HUES64 (cell line): ENCODE results near the gene SH3RF1.

Experiments used
- H3K27ac ChIP-seq: 2 replicates; pipeline ENCODE4 v1.7.0; 2013; ENCODE audit warnings: low read depth, low read length, inconsistent platforms
- H3K27me3 ChIP-seq: 2 replicates; pipeline ENCODE4 v1.6.1; 2013; ENCODE audit warnings: mild to moderate bottlenecking, low read length; ENCODE audit not compliant: insufficient read depth
- H3K36me3 ChIP-seq: 2 replicates; pipeline ENCODE4 v1.6.1; 2013; ENCODE audit warnings: mild to moderate bottlenecking, low read length; ENCODE audit not compliant: insufficient read depth
- H3K4me1 ChIP-seq: 2 replicates; pipeline ENCODE4 v1.6.1; 2013; ENCODE audit warnings: mild to moderate bottlenecking, low read length, moderate library complexity; ENCODE audit not compliant: insufficient read depth
- H3K4me3 ChIP-seq: 2 replicates; pipeline ENCODE4 v1.5.1; 2013; ENCODE audit warnings: mild to moderate bottlenecking, low read length, moderate library complexity
- H3K9ac ChIP-seq: 2 replicates; pipeline ENCODE4 v1.6.1; 2013; ENCODE audit warnings: mild to moderate bottlenecking, low read depth, low read length
- H3K9me3 ChIP-seq: 2 replicates; pipeline ENCODE4 v1.6.1; 2013; ENCODE audit warnings: low read depth, low read length; ENCODE audit not compliant: insufficient read depth
- WGBS: fragments of 150-250, 120-280 bp; methylation state at CpG from one replicate; pipeline ENCODE4 v1.1.7; 2013; ENCODE audit warnings: missing lambda C conversion rate; 5-methylcytosine and 5-hydroxymethylcytosine counted together

SH3RF1 gene

GRCh38 chr4:169272265-169272886, 1.6 kb upstream of the SH3RF1 start:
- Histone ChIP-seq H3K27ac (no peak overlapping the region), H3K9ac (no peak overlapping the region), H3K36me3 (no peaks in the 10 kb centered on the region), H3K4me1 (peaks cover 41% of the 10 kb centered on the region), H3K27me3 (peaks cover 14% of the 10 kb centered on the region), H3K4me3 (peak overlapping the region; percentile 99; the same call in 1 of the 2 replicates), H3K9me3 (no peaks in the 10 kb centered on the region)
- 88% methylated on average over 3 of the region's 3 CpGs for WGBS

DNA sequence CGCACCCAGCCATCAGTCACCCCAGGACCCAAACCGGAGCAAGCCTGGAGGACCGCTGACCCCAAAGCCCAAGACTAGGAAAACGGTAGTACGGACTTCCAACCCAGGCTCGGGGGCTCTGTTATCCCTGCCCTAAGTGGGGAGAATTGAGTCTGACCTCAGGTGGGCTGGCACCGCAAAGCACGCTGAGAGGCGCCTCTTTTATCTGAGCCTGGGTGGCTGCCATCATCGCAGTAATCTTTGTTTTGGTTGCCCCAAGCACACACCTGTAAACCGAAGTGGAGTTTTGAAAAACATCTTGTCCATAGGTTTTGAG, 894 bp upstream of the SH3RF1 start:
- Histone ChIP-seq H3K36me3 (no peaks in the 10 kb centered on the region), H3K4me1 (peaks cover 44% of the 10 kb centered on the region), H3K27ac (no peak overlapping the region), H3K4me3 (peak overlapping the region; percentile 99), H3K9me3 (no peaks in the 10 kb centered on the region), H3K27me3 (peaks cover 14% of the 10 kb centered on the region), H3K9ac (peak overlapping the region; percentile 93)
- 7% methylated on average over 11 of the region's 11 CpGs for WGBS

- Histone ChIP-seq H3K36me3 (no peaks in the 10 kb centered on the region), H3K4me1 (peaks cover 49% of the 10 kb centered on the region), H3K27ac (peak overlapping the region; percentile 57), H3K4me3 (peak overlapping the region; percentile 99), H3K9ac (peak overlapping the region; percentile 93), H3K27me3 (peaks cover 14% of the 10 kb centered on the region), H3K9me3 (no peaks in the 10 kb centered on the region)
- 1% methylated on average over 62 of the region's 62 CpGs for WGBS
Observed at GRCh38 chr4:169269916-169270809, 593 bp downstream of the SH3RF1 start.

- Histone ChIP-seq H3K36me3 (peaks cover 6% of the 10 kb centered on the region; the same call in 1 of the 2 replicates), H3K4me1 (peaks cover 47% of the 10 kb centered on the region), H3K9me3 (no peaks in the 10 kb centered on the region), H3K27ac (no peak overlapping the region), H3K9ac (peak overlapping the region; percentile 93; the same call in 1 of the 2 replicates), H3K27me3 (peaks cover 14% of the 10 kb centered on the region), H3K4me3 (peak overlapping the region; percentile 99)
- WGBS = 70% methylated on average over 13 of the region's 13 CpGs
Observed at GRCh38 chr4:169268951-169269760, 1.6 kb downstream of the SH3RF1 start.

GRCh38 chr4:169267070-169267469, 3.7 kb downstream of the SH3RF1 start:
- peaks cover 16% of the 10 kb centered on the region for H3K36me3 ChIP-seq
- H3K27ac ChIP-seq = peak overlapping the region; percentile 47; the same call in 1 of the 2 replicates
- H3K27me3 ChIP-seq = peaks cover 7% of the 10 kb centered on the region
- H3K4me3 ChIP-seq = peak overlapping the region; percentile 30
- 85% methylated on average over 1 of the region's 1 CpG for WGBS
- no peaks in the 10 kb centered on the region for H3K9me3 ChIP-seq
- peaks cover 45% of the 10 kb centered on the region for H3K4me1 ChIP-seq
- H3K9ac ChIP-seq = no peak overlapping the region; the same call in 1 of the 2 replicates

DNA sequence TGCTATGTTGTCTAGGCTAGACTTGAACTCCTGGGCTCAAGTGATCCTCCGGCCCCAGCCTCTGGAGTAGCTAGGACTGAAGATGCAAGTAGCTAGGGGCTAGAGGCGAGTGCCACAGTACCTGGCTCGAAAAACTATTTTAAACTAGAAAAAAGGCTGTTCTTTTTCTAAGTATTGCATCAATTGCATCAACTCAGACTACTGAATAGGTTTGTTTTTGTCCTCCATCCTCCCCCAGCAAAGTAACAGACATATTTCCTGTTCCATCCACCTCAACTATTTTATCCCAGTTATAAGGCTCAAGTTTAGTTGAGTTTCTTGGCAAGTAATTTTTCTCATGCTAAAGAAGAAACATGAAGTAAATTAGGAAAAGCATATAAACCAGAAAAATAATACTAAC, 4.1 kb downstream of the SH3RF1 start:
- H3K9me3 ChIP-seq = no peaks in the 10 kb centered on the region
- peaks cover 43% of the 10 kb centered on the region for H3K4me1 ChIP-seq
- no peak overlapping the region; the same call in 1 of the 2 replicates for H3K9ac ChIP-seq
- WGBS = 95% methylated on average over 3 of the region's 3 CpGs
- peak overlapping the region; percentile 30; the same call in 1 of the 2 replicates for H3K4me3 ChIP-seq
- peaks cover 16% of the 10 kb centered on the region for H3K36me3 ChIP-seq
- peaks cover 3% of the 10 kb centered on the region for H3K27me3 ChIP-seq
- H3K27ac ChIP-seq = peak overlapping the region; percentile 47; the same call in 1 of the 2 replicates

DNA sequence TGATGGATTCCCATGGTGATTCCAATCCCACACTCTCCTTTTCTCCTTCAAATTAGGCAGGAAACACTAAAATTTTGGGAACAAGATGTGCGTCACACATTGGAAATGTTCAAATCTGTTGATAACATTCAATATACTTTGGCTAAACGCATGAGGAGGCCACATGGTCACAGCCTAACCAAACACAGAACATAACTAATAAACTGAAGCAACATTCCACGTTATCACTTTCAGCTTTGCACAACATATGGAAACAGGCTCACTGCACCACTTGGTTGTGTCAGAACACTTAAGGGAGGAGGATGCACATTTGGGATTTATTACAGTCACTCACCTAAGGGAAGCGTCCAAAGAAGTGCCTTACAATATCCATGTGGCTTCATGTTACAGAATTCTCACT, 4.7 kb downstream of the SH3RF1 start:
- H3K9me3 ChIP-seq = no peaks in the 10 kb centered on the region
- no peaks in the 10 kb centered on the region for H3K27me3 ChIP-seq
- no peak overlapping the region for H3K9ac ChIP-seq
- no peak overlapping the region for H3K27ac ChIP-seq
- 94% methylated on average over 4 of the region's 4 CpGs for WGBS
- H3K36me3 ChIP-seq = peaks cover 16% of the 10 kb centered on the region
- H3K4me3 ChIP-seq = no peak overlapping the region
- H3K4me1 ChIP-seq = peaks cover 48% of the 10 kb centered on the region

GRCh38 chr4:169263791-169264392, 6.9 kb downstream of the SH3RF1 start:
- 95% methylated on average over 1 of the region's 1 CpG for WGBS
- Histone ChIP-seq H3K27me3 (no peaks in the 10 kb centered on the region), H3K27ac (no peak overlapping the region), H3K36me3 (peaks cover 16% of the 10 kb centered on the region), H3K4me3 (no peak overlapping the region), H3K9me3 (no peaks in the 10 kb centered on the region), H3K9ac (no peak overlapping the region), H3K4me1 (peaks cover 58% of the 10 kb centered on the region)

GRCh38 chr4:169260217-169260866, 10.4 kb downstream of the SH3RF1 start:
- no peaks in the 10 kb centered on the region for H3K9me3 ChIP-seq
- 84% methylated on average over 5 of the region's 6 CpGs for WGBS
- no peaks in the 10 kb centered on the region for H3K27me3 ChIP-seq
- H3K9ac ChIP-seq = no peak overlapping the region
- peaks cover 51% of the 10 kb centered on the region for H3K4me1 ChIP-seq
- H3K27ac ChIP-seq = no peak overlapping the region
- peaks cover 16% of the 10 kb centered on the region for H3K36me3 ChIP-seq
- H3K4me3 ChIP-seq = no peak overlapping the region

DNA sequence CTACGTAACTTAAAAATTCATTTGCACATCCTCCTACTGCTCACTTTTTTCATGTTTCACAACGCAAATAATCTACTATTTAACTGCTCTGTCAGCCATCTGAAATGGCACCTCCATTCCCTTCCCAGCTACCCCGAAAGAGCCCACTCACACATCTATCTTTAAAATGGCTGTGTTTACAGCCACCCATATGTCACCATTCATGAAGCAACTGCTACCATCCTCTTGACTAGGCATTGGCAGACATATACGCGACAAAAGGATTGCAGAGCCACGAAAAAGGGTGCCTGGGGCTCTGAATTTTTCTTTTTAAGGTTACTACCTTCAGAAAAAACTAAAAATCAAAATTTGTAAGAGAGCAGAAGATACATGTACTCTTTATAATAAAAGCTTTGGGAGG, 11.5 kb downstream of the SH3RF1 start:
- peaks cover 62% of the 10 kb centered on the region for H3K4me1 ChIP-seq

More for the DNA sequence above, 11.5 kb downstream of the SH3RF1 start:
- Histone ChIP-seq H3K27ac (no peak overlapping the region), H3K4me3 (no peak overlapping the region), H3K9me3 (no peaks in the 10 kb centered on the region), H3K36me3 (peaks cover 11% of the 10 kb centered on the region), H3K27me3 (no peaks in the 10 kb centered on the region), H3K9ac (no peak overlapping the region)
- WGBS = 89% methylated on average over 6 of the region's 6 CpGs
